Fibroblast of pulmonary artery (primary cell): ENCODE measurements around the gene SIGMAR1.
A peak's percentile ranks its signal among the peaks of the same experiment; 100 is the strongest.

Source experiments
- DNase-seq: peaks from one replicate; pipeline ENCODE4 v3.0.0-alpha.2; 2010; ENCODE audit warnings: low read depth
- H3K4me3 ChIP-seq: replicated peaks from 2 replicates; pipeline ENCODE4 v1.5.1; 2011; ENCODE audit warnings: low read depth, mild to moderate bottlenecking, control low read depth, low read length, moderate library complexity
- TF ChIP-seq, protein P1 (sequence below): IDR thresholded peaks from 2 replicates; pipeline ENCODE4 v1.5.1; 2011; ENCODE audit warnings: mild to moderate bottlenecking, control low read depth, low read length, inconsistent platforms; ENCODE audit errors: missing control alignments

The SIGMAR1 gene

DNA sequence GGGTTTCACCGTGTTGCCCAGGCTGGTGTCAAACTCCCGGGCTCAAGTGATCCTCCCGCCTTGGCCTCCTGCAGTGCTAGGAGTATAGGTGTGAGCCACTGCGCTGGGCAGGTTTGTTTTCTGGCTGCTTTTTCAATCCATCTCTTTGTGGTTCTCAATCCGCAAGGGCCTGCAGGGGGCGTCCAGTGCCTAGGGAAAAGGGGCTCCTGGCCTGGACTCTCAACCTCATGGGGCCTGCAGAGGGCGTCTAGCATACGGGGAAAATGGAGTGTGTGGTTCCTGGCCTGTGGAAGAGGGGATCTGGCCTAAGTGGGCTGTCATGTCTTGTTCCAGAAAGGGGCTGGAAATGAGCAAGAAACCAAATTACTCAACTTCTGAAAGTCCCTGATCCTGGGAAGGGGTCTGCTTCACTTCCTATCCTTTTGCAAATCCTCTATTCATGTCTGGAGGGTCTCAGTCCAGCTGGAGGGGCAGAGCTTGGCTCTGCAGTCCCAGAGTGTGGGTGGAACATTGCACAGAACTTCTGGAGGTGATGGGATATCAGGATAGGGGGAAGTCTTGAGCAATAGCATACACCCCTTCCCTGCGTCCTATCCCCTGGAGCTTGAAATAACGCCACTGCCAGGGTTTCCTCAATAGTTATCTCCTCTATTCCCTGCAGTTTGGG is 37.6 kb upstream of the SIGMAR1 start:
- TF ChIP-seq, protein P1, sequence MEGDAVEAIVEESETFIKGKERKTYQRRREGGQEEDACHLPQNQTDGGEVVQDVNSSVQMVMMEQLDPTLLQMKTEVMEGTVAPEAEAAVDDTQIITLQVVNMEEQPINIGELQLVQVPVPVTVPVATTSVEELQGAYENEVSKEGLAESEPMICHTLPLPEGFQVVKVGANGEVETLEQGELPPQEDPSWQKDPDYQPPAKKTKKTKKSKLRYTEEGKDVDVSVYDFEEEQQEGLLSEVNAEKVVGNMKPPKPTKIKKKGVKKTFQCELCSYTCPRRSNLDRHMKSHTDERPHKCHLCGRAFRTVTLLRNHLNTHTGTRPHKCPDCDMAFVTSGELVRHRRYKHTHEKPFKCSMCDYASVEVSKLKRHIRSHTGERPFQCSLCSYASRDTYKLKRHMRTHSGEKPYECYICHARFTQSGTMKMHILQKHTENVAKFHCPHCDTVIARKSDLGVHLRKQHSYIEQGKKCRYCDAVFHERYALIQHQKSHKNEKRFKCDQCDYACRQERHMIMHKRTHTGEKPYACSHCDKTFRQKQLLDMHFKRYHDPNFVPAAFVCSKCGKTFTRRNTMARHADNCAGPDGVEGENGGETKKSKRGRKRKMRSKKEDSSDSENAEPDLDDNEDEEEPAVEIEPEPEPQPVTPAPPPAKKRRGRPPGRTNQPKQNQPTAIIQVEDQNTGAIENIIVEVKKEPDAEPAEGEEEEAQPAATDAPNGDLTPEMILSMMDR: peak; percentile 96
- peak; percentile 83 for DNase-seq
- no peak overlapping the region for H3K4me3 ChIP-seq

DNA sequence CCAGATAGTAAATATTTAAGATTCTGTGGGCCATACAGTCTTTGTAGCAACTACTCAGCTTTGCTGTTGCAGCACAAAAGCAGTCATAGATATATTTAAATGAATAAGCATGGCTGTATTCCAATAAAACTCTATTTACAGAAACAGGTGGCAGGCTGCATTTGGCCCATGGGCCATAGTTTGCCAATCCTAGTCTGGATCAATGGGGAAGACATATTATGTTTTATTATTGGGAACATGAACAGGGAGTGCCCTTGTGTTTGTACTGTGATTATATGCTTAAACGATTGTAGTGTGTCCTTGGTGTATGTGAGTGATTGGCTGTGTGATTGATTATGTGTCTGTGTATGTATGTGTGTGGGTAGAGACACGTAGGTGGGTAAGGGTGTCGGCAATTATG is 36.9 kb upstream of the SIGMAR1 start:
- TF ChIP-seq, protein P1: no peak
- DNase-seq: no peak
- no peak overlapping the region for H3K4me3 ChIP-seq

DNA sequence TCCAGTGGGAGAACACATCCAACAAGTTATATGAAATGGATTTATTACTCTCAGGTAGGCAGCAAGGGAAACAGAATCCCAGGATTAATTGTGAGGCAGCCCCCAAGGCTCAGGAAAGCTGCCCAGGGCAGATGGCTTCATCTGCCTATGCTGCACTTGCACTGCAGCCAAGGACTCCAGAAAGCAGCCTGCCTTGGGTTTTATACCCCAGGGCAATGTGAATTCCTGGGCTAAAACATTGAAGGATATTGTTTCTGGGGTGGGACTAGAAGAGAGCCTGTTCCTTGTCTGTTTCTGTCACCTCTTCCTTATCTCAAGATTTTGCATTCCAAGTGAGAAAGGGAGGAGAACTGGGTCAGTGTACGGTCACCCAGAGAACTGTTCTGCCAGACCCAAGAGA is 33.7 kb upstream of the SIGMAR1 start:
- TF ChIP-seq, protein P1: no peak
- no peak for DNase-seq
- no peak overlapping the region for H3K4me3 ChIP-seq

DNA sequence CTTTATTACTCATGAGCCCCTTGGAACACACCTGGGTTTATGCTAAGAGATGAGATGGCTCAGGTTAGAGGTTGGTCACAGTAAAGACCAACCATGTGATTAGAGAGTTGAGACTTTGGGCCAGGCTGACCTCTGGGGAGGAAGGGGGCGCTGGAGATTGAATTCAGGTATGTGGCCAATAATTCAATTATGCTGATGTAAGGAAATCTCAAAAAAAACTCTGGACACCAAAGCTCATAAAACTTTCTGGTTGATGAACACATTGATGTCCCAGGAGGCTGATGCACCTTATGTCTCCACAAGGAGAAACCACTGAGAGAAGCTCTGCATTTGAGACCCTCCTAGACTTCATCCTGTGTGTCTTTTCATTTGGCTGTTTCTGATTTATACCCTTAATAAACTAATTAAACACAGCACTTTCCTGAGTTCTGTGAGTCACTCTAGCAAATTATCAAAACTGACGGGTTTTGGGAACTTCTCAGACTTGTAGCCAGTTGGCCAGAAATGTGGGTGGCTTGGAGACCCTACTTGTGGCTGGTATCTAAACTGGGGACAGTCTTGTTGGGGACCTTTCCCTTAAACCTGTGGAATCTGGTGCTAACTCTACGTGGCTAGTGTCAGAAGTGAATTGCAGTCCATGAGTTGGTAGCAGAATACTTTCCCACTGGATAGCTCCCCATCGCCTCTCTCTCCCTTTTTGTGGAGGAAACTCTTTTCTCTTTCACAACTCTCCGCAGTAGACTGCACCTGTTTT is 32.4 kb upstream of the SIGMAR1 start:
- no peak for DNase-seq
- H3K4me3 ChIP-seq: no peak overlapping the region
- TF ChIP-seq, protein P1: no peak

DNA sequence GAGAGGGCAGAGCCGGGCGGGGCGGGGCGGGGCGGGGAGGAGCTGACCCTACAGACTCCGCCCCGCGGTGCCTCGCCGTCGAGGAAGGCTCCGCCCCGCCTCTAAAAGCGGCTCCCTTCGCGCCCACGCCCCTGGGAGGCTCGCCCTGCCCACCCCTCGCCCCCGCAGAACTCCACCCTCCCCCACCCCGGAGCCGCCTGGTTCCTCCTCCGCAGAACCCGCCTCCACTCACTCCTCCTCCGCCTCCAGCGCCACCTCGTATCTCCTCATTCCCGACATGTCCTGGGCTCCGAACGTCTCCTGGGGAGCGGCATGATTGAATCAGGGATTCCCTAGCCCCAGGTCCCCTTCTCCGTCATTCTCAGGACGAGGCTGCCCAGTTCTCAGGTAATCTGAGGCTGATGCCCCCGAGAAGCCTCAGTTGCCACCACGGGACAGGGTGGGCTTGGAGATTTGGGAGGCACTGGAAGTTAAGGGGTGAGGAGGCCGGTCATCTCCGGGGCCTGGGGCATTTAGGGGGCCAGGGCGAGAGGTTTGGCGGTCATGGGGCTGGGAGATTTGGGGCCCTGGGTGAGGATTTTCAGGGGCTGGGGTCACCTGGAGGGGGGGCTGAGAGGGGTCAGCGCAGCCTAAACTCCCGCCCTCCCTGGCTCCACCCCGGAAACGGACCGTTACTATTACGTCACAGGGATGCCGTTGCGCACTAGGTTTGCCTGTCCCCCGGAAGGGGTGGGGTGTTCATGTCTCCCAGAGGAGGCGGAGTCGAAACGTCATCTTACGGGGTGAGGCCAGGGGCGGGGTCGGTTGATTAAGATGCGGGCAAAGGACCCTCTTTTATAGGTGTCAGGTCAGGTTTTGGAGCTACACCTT is 28.0 kb upstream of the SIGMAR1 start:
- TF ChIP-seq, protein P1: no peak
- H3K4me3 ChIP-seq: peak overlapping the region; percentile 89
- peak; percentile 96 for DNase-seq

DNA sequence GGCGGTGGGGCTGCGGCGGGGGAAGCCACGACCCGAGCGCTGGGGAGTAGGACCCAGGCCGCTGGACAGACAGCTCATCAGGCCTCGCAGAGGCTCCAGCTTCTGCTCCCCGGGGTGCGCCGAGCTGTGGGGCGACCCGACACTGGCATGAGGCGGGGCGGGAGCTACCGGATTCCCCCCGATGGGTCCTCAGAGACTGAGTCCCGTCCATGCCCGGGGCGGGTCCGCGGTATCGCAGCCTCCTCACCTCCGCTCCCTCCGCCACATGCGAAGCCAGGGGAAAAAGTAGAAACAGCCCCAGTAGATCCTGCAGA is 27.4 kb upstream of the SIGMAR1 start:
- peak overlapping the region; percentile 89 for H3K4me3 ChIP-seq
- no peak for DNase-seq
- TF ChIP-seq, protein P1: no peak
